Cardiac septum (tissue), 1 donor: ENCODE measurements around the gene TP53BP1. TPM values are rescaled to one million over a fixed set of nuclear protein-coding genes. Genes with fewer than 3 reads are reported as not detected.

Experiments used
- DNase-seq: peaks from one replicate; pipeline ENCODE4 v3.0.0-alpha.2; 2020; ENCODE audit warnings: low spot score
- intact Hi-C: fragments of 100-400 bp; cut with DNase I; formaldehyde crosslinking; loops from one replicate; pipeline ENCODE4 v1.14.0; 2022
- total RNA-seq: library from RNA; stranded (reverse); fragmentation: NEBNext Ultra II Directional; extraction: Animal tissue kit (Norgen Biotek cat#: 25700); gene quantifications from one replicate; pipeline ENCODE4 v1.2.1, GENCODE V29; 2021
- donor health status: DM: no; HTN: no; CAD: no.

TP53BP1 gene
- total RNA-seq, 1 donor from 2014 or later = 33.1 TPM

- intact Hi-C loops = no loop called here
- no peak for DNase-seq
Observed at GRCh38 chr15:43520138-43520537, 27.2 kb upstream of the TP53BP1 start.

GRCh38 chr15:43519196-43519595 lies 26.2 kb upstream of the TP53BP1 start:
- intact Hi-C loops = no loop called here
- DNase-seq = no peak

GRCh38 chr15:43518197-43518761 lies 25.3 kb upstream of the TP53BP1 start:
- no peak for DNase-seq
- intact Hi-C loops = loop anchor here (1.0 kb wide), 1 partner anchor 8 kb away; no protein-coding TSS in a partner anchor

DNA sequence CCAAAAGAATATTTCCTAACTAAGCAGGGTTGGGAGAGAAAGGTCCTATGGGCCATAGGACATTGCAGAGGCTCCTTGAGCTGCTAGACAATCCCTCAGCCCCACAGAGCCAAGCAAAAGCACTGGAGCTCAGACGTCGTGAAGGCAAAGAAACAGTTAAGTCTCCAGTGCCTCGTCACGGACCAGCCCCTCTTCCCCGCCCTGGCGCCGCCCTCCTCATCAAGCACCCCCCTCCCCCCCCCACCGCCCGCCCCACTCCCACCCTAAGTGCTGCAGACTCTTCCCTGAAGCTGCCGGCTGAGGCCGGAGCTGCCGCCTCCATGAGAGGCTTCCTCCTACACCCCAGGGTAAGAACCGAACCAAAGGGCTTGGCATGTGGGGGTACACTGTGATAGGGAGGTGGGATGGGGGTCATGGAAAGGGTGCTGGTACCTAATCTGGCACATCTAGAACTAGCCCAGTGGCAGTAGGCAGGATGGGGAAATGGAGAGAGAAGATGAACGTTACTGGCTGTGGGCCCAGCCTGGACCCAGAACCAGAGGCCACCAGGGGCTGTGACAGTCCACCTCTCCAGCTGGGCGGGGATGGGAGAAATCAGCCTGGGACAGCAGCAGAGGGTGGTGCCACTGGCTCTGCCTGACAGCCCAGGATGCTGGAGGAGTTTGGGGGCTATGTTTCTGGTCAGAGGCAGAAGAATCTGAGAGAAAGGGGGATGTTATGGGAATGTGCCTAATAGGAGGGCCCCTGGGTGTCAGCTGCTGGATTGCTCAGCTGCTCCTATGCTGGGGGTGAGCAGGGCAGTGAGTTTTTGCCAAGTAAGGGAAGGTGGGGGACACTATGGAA lies 24.6 kb upstream of the TP53BP1 start, which contains the start of gene MAP1A:
Gene MAP1A, plus strand, starts transcription at position 255 of the 843 bp plus-strand sequence. CDS start 3,866 bp downstream, outside the sequence.
- intact Hi-C loops = loop anchor here (1.0 kb wide), 1 partner anchor 7 kb away; no protein-coding TSS in a partner anchor

DNA sequence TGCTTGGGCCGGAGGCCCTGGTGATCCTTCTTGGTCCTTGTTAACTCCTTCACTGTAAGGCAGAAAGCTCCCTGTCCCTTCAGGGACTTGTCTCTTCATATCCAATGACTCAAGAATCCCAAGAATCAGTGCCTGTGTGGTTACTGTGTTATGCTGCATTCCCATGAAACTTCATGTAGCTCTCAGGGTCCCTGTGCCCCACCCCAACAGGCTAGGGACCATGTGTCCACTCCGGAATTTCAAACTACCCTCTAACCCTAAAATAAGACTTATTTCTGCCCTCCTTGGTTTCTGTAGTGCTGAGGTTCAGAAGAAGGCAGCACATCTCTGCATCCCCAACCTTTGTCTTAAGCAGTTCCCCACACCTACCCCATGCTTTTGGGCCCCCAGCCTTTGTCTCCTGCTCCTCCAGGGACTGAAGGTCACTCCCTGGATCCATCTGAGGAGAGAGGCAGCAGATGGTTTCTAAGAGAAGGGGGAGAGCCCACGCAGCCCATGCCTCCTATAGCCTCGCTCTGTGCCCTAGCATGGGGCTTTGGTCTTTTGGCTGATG lies 23.9 kb upstream of the TP53BP1 start:
- no peak for DNase-seq
- intact Hi-C loops = no loop called here

More for the DNA sequence above, 24.6 kb upstream of the TP53BP1 start, which contains the start of gene MAP1A:
- no peak for DNase-seq

GRCh38 chr15:43516185-43516584 lies 23.2 kb upstream of the TP53BP1 start:
- DNase-seq = no peak
- intact Hi-C loops = no loop called here

DNA sequence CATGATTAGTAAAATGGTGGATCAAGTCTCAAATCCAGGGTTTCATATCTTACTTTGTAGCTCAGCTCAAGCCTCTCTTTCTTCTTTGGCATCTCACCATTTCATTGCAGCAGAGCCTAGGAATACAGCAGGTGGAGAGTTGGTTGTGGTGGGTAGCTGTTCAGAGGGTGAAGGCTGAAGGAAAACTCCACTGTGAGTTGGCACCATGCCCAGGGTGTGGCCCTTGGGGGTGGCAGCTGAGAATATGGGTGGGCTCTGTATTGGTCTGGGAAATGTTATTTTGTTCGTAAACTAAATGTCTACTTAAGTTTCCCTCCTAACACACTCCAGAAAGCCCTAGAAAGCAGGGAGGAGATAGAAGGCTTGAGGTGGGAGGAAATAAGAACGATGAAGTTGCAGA lies 22.8 kb upstream of the TP53BP1 start:
- no peak for DNase-seq
- intact Hi-C loops = no loop called here

GRCh38 chr15:43514241-43515057 lies 21.5 kb upstream of the TP53BP1 start:
- intact Hi-C loops = no loop called here
- DNase-seq = no peak

- DNase-seq = no peak
- intact Hi-C loops = no loop called here
Observed at GRCh38 chr15:43513550-43513949, 20.6 kb upstream of the TP53BP1 start.

- intact Hi-C loops = no loop called here
- DNase-seq = no peak
Observed at GRCh38 chr15:43511012-43511885, 18.3 kb upstream of the TP53BP1 start.

DNA sequence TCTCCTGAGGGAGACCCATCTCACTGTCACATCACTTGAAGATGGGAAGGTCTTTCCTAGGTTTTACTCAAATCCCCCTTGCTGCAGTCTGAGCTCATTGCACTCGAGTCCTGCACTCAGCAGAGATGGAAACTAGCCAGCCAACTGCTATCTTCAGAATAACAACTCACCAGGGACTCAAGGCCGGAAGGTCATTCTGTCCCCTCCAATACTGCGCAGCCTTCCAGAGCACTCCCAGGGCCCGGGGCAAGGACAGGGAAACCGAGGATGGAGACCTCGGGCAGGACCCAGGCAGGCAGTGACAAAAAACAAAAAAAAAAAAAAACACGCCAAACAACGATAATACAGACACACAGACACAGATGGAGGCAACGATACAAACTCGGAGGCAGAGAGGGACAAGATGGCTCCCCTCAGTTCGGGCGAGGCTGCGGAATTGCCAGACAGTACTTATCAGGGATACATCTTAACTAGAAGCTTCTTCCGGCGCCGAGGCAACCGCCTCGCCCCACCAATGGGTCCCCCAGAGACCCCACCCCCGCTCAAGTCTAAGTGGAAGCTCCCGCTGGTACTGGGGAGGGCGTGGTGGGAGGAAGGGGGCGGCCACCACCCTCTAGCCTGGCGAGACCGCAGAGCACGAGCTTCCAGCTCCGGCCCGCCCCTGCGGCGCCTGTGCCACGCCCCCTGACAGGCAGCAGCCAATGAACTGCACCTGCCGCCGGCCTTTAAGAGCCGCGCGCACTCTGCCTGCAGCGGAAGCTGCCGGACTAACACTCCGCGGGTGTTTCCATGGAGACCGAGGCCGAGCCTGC lies 17.4 kb upstream of the TP53BP1 start:
- DNase-seq = peak; percentile 99
- intact Hi-C loops = loop anchor here (1.0 kb wide), 2 partner anchors 8 to 17 kb away; partner anchors contain the start of gene TP53BP1

- no peak for DNase-seq
- intact Hi-C loops = loop anchor here (1.0 kb wide), 2 partner anchors 9 to 16 kb away; partner anchors contain the start of gene TP53BP1
Observed at GRCh38 chr15:43509660-43510199, 16.8 kb upstream of the TP53BP1 start.

- intact Hi-C loops = no loop called here
- DNase-seq = no peak
Observed at GRCh38 chr15:43508991-43509659, 16.2 kb upstream of the TP53BP1 start.

DNA sequence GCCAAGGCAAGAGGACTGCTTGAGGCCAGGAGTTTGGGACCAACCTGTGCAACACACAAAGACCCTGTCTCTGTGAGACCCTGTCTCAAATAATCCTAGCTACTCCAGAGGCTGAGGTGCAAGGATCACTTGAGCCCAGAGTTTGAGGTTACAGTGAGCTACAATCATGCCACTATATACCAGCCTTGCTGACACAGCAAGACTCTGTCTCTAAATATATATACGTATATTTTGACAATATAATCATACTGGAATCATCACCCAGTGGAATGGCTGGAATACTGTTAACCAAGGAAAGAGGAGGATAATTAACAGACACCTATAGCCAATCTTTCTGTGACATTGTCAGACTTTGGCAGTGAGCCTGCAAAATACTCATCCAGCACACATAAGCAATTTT lies 15.5 kb upstream of the TP53BP1 start:
- intact Hi-C loops = no loop called here
- no peak for DNase-seq

DNA sequence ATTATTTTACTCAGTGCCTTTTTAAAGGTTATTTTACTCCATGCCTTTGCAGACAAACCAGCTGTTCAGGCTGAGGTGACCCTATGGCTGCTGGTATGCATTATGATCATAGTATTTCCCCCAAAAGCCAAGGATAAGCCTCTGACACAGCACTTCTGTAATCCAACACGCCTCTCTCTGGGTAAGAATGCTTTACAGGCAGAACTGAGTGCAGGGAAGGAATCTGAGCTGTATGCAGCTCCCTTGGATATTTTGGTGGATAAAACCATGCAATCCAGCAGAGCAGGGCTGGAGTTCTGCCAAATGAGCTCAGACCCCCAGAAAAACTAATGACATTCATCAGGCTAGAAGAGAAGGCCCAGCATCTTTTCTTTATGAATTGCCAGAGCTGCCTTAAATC lies 12.8 kb upstream of the TP53BP1 start:
- intact Hi-C loops = no loop called here

DNA sequence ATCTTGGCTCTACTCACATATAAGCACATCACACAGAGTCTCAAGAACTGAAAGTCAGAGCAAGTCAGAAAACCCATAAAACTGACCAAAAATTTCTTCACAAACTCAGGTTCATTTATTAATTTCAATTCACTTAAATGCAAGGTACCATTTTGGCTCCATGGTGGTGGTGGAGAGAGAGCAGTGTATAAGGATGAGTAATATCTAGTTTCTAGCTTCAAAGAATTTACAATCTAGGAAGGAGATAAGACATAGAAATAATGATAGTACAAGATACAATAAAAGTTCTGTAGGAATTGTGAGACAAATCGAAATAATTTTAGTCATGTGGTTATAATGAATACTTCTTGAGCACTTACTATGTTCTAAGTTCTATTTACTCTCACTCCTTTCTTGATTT lies 6.7 kb upstream of the TP53BP1 start:
- intact Hi-C loops = no loop called here
- DNase-seq = no peak

More for the DNA sequence above, 12.8 kb upstream of the TP53BP1 start:
- no peak for DNase-seq

DNA sequence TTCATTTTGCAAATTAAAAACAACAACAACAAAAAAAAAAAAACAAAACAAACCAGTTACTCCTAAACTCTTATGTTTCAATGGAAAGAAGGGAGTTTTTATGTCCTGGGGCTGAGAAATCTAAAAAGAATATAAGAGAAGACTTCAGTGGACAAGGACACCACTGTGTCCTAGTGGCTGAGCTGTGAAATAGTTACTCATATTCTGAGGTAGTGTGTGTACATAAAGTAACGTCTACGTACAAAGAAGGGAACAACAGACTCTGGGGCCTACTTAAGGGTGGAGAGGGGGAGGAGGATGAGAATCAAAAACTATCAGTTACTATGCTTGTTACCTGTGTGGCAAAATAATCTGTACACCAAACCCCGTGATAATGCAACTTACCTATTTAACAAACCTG lies 6.0 kb upstream of the TP53BP1 start:
- intact Hi-C loops = no loop called here
- DNase-seq = no peak
